GM12891 (cell line): ENCODE measurements around the gene EVX2.

ENCODE experiments used
- POLR2A ChIP-seq: IDR thresholded peaks from 2 replicates; pipeline ENCODE4 v1.6.1; 2011; ENCODE audit warnings: low read depth, low read length, control low read depth
- POLR2AphosphoS5 ChIP-seq: IDR thresholded peaks from 2 replicates; pipeline ENCODE4 v1.6.1; 2011; ENCODE audit warnings: low read depth, low read length, control low read depth
- TAF1 ChIP-seq: IDR thresholded peaks from 2 replicates; pipeline ENCODE4 v1.6.1; 2011; ENCODE audit warnings: low read depth, low read length, control low read depth

- TF ChIP-seq POLR2A (no peak), POLR2AphosphoS5 (no peak), TAF1 (no peak)
Observed at GRCh38 chr2:176105078-176105729, 21.4 kb upstream of the EVX2 start.
